Suppressor macrophage treated with lipopolysaccharide for 4 hours (primary cell): ENCODE measurements around the gene CEP85.

Experiments used
- DNase-seq: peaks from one replicate; pipeline ENCODE4 v3.0.0-alpha.2; 2020

The CEP85 gene

GRCh38 chr1:26317612-26318337 lies 83.8 kb downstream of the CEP85 start, which contains the start of gene CD52:
CD52 (plus strand) TSS chr1:26317958; CDS start chr1:26318018, 60 bp downstream.
- DNase-seq, result no peak

GRCh38 chr1:26318338-26319064 lies 84.5 kb downstream of the CEP85 start:
- DNase-seq, result peak; percentile 93

GRCh38 chr1:26320896-26321295 lies 86.9 kb downstream of the CEP85 start:
- DNase-seq, result no peak

GRCh38 chr1:26321315-26322041 lies 87.5 kb downstream of the CEP85 start:
- DNase-seq, result peak; percentile 93

GRCh38 chr1:26322042-26322331 lies 88.0 kb downstream of the CEP85 start:
- DNase-seq, result no peak

GRCh38 chr1:26323382-26323781 lies 89.4 kb downstream of the CEP85 start:
- no peak for DNase-seq

GRCh38 chr1:26324550-26324949 lies 90.5 kb downstream of the CEP85 start:
- no peak for DNase-seq

GRCh38 chr1:26327956-26328362 lies 94.0 kb downstream of the CEP85 start:
- DNase-seq, result no peak
